Skin epidermis (tissue), 12 donors: Measurements from ENCODE around the gene CLTC.
"Not testable (repeated sequence)": the region's sequence is repeated elsewhere in the genome, so short reads cannot be mapped to it uniquely, and the experiment has no call there.

Experiments used
- H3K27ac ChIP-seq, 21 experiments: fragments of 200-600 bp; sonication (generic) in 11 of 21; one replicate each; pipeline ENCODE4 v1.5.0; 2020; ENCODE audit warnings: mild to moderate bottlenecking in 3 of 21, inconsistent platforms in 2 of 21, moderate library complexity in 2 of 21
- H3K4me3 ChIP-seq, 7 experiments: fragments of 200-600 bp; sonication (generic) in 2 of 7; one replicate each; pipeline ENCODE4 v1.5.0; 2020; ENCODE audit warnings: inconsistent platforms in 2 of 7, mild to moderate bottlenecking in 2 of 7, moderate library complexity in 1 of 7

Gene CLTC

DNA sequence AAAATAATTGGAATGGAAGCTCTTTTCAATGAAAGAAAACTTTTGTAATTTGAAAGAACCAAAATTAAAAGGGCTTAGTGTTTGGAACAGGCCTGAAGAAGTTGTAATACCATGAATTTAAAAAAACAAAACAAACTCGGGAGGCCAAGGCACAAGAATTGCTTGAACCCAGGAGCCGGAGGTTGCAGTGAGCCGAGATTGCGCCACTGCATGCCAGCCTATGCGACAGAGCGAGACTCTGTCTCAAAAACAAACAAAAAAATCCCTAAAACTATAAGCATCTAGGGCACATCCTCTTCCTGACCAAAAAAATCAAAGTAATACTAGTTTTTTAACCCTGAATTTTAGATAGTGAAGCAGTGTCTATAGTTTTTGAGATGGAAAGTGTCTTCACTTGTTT is 12.7 kb downstream of the CLTC start:
- no peak overlapping the region for H3K27ac ChIP-seq

DNA sequence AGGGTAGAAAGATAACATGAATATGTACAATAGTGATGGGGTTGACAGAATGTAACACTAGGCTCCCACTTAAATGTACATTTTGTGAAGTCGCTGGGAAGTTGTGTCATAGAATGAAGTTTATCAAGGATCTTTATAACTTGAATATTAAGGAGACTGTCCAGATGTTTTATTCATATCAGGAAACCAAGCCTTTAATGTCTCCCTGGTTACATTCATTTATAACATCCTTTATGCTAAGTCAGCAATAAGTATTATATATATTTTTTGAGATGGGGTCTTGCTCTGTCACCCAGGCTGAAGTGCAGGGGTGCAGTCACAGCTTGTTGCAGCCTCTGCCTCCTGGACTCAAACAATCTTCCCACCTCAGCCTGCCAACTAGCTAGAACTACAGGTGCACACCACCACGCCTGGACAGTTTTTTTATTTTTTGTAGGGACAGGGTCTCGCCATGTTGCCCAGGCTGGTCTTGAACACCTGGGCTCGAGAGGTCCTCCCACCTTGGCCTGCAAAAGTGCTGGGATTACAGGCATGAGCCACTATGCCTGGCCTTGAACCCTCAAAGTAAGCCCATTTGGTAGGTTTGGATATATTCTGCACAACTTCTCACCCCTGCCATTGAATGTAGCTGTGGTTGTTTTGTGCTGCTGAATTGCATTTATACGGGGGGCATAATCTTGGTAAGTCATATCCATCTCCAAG is 14.1 kb downstream of the CLTC start:
- H3K4me3 ChIP-seq: no peak overlapping the region
- peak overlapping the region in 5 of 21 experiments; percentile 4 to 53 (median 11) for H3K27ac ChIP-seq

More for the DNA sequence above, 12.7 kb downstream of the CLTC start:
- H3K4me3 ChIP-seq: no peak overlapping the region

DNA sequence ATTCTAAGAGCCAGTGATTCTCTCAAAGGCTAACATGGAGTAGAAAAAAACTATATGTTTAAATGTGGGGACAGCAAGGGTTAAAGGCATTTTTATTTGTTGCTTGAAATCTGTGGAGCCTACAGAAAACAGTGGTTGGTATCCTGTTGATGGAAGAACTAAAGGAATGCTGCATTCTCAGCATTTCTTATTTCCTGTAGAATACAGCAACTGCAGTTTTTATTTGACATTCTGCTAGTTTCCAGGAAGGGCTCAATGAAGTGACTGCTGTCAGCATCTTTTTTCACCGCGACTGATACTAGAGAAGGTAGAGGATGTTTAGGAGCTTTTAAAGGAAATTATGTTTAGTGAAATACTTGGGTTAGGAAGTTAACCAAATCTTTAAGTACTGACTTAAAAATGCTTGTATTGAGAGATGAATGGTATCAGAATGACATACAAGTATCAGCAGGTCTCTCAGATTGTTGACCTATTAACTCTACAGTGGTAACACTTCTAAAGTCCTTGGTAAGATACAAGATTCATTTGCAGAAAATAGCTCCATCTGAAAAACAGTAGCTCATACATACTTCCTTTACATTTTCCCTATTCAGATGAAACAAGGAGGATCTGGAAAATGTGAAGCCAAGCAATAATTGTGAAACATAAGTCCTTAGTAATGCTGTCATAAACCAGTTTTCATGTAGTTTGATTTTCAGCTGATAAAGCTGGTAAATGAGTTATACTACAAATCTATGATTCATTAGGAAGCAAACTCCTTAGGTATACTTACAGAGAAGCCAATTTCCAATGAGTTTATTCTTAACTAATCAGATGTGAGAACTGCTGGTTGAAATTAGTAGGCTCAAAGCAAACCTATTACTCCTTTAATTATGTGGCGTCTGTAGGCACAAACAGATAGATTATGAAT is 15.2 kb downstream of the CLTC start:
- H3K27ac ChIP-seq: peak overlapping the region in 7 of 21 experiments; percentile 2 to 53 (median 38)

DNA sequence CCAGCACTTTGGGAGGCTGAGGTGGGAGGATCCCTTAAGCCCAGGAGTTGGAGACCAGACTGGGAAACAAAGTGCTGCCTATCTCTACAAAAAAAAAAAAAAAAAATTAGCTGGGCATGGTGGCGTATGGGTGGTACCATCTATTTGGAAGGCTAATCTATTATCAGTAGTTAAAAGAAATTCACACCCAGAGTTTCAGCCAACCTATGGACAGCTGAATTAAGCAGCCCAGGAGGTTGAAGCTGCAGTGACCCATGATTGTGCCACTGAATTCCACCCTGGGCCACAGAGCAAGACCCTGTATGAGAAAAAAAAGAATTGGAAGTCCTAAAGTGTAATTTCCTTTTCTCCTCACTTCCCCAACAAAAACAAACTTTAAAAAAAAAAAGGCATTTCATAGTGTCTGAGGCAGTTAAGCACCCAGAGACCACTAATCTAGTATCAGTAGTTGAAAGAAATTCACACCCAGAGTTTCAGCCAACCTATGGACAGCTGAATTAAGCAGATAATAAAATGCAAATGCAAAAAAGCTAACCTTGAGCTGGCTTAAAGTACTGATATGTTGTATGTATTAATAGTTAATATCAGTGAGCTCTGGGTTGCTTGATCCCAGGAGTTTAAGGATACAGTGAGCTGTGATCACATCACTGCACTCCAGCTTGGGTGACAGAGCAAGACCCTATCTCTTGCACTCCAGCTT is 18.1 kb downstream of the CLTC start:
- Histone ChIP-seq H3K4me3 (no peak overlapping the region), H3K27ac (no peak overlapping the region)

More for the DNA sequence above, 15.2 kb downstream of the CLTC start:
- H3K4me3 ChIP-seq: no peak overlapping the region

DNA sequence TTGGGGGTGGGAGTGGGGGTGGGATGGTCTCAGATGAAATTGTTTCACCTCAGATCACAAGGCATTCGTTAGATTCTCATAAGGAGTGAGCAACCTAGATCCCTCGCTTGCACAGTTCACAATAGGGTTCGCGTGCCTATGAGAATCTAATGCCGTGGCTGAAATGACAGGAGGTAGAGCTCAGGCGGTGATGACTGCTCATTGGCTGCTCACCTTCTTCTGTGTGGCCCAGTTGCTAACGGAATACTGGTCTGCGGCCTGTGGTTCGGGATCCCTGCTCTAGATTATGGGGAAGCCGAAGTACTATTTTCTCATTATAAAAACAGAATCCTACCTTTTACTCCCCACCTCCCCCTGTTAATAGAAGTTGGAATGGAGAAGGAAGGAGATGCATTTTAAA is 18.9 kb downstream of the CLTC start:
- H3K27ac ChIP-seq: no peak overlapping the region

DNA sequence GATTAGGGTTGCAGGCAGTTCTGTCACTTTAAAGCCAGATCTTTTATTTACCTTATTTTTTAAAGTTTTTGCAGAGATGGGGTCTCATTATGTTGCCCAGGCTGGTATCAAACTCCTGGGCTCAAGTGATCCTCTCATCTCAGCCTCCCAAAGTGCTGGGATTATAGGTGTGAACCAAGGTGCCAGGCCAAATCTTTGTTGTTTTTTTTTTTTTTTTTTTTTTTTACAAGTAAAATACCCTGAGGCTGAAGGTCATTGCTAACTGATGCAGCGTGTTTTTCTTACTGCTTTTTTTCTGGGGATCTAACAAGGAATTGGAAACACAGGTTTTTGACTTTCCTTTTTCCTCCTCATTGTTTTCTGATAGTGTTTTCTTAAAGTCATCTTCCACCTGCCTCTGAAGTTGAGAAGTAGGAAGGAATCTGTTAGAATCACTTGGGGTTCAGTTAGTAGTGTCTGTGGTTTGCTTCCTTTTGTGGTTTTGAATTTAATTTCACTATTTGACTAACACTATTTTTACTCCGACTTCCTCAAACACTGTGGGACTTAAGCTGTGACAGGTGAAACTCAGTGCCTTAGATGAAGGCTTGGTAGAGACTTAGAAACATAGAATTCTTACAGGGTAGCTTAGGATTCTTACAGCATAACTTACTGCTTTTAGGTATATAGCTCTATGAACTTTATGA is 22.2 kb downstream of the CLTC start:
- Histone ChIP-seq H3K27ac (peak overlapping the region in 3 of 21 experiments; percentile 13 to 48 (median 38)), H3K4me3 (no peak overlapping the region)

More for the DNA sequence above, 18.9 kb downstream of the CLTC start:
- no peak overlapping the region for H3K4me3 ChIP-seq

DNA sequence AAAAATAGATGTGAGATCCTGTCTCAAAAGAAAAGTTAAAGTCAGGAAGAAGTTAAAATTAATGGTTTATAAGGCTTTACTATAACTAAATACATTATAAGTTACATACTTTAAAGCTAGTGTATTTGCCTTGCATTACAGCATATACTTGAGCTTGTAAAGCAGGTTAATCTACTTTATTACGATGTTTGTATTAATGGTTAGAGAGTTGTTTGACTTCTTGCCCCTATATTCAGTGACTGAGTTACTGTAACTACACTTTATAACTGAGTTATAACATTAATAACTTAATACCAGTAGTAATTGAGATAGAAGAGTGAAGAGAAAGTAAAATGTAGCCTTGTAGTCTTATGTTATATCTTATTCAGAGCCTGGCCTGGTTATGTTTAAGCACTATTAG is 22.9 kb downstream of the CLTC start:
- no peak overlapping the region for H3K4me3 ChIP-seq
- peak overlapping the region in 2 of 21 experiments; percentile 13 to 48 for H3K27ac ChIP-seq

DNA sequence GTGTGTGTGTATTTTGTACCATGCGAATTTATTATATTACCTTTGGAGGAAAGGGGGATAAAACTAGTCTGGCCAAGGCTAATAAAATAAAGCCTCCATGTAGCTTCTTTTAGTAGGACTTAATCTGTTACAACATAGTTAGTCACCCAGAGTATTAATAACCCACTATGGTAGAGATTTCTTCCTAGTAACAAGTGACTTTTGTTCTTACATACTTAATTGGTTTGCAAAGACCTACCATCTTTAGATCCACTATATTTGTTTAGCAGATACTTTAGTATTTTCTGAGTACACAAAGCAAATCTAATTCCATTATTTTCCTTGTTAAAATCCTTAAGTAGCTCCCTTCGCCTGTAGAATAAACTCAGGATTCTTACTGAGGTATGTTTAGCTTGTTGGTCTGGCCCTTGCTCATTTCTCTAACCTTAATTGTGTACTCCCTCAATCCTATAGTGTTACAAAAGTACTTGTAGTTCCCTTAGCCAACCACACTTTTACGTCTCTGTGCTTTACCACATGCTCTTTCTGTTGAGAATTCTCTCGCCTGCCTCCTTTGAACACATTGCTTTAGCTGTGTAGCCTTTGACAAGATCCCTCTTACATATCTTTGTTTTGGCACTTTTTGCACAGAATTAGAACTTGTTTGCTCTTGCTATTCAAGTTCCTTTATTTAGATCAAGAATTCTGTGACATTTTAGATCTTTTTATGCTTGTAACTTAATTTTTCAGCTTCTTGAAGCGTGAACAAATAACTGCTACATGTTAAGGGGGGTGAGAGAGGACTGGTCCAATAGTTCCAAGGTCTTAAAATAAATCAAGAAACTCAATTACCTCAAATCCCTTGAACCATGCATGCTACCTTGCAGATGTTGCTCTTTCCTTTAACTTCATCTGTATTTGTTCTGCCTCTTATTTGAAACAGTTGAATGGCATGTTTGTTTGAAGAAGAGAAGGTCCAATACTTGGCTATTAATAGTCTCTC is 23.8 kb downstream of the CLTC start:
- no peak overlapping the region for H3K4me3 ChIP-seq
- H3K27ac ChIP-seq: no peak overlapping the region

DNA sequence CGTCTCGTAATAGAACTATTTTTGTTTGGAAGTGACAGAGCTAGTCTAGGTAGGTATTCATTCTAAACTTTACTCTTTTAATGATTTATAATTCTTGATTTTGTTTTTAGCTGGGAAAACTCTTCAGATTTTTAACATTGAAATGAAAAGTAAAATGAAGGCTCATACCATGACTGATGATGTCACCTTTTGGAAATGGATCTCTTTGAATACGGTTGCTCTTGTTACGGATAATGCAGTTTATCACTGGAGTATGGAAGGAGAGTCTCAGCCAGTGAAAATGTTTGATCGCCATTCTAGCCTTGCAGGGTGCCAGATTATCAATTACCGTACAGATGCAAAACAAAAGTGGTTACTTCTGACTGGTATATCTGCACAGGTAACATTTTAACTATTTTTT is 27.6 kb downstream of the CLTC start:
- Histone ChIP-seq H3K4me3 (no peak overlapping the region), H3K27ac (no peak overlapping the region)

DNA sequence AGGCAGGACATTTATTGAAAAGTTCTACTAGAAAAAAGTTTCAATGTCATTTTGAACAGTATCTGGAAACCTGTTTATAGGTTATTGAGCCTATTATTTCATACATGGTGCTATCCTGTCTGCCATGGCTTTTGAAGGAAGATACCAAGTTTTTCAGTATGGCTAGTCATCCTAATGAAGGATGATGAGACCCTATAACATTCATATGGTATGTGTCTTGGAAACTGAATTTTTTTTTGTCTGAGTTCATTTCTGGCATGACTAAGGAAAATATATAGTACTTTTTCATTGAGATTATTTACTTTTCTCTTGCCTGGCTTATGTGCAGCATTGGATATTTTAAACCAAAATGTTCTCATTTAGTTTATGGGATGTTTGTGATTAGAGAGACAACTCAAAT is 30.2 kb downstream of the CLTC start:
- Histone ChIP-seq H3K27ac (no peak overlapping the region), H3K4me3 (no peak overlapping the region)

DNA sequence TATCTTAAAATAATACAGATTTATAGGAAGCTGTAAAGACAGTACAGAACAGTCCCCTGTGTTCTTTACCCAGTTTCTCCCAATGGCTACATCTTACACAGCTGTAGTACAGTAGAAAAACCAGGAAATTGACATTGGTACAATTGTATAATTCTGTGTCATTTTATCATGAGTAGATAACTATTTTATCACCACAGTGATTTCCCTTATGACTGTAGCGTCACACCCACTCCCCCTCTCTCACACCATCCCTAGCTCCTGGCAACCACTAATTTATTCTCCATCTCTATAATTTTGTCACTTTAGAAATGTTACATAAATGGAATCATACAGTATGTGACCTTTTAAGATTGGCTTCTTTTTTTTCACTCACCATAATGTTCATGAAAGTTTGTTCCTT is 30.9 kb downstream of the CLTC start:
- Histone ChIP-seq H3K27ac (no peak overlapping the region), H3K4me3 (no peak overlapping the region)

DNA sequence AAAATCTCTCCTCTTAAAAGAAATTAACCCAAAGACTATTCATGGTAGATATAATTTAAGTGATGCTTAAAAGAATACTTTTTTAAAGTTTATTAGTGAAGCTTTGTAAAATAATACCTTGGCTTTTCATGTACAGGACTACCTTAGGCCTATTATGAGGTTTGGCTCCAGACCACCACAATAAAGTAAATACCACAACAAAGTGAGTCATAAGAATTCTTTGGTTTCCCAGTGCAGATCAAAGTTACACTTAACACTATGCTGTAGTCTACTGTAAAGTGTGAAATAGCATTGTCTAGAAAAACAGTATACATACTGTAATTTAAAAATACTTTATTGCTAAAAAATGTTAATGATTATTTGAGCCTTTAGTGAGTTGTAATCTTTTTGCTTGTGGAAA is 31.7 kb downstream of the CLTC start:
- Histone ChIP-seq H3K4me3 (no peak overlapping the region), H3K27ac (no peak overlapping the region)

DNA sequence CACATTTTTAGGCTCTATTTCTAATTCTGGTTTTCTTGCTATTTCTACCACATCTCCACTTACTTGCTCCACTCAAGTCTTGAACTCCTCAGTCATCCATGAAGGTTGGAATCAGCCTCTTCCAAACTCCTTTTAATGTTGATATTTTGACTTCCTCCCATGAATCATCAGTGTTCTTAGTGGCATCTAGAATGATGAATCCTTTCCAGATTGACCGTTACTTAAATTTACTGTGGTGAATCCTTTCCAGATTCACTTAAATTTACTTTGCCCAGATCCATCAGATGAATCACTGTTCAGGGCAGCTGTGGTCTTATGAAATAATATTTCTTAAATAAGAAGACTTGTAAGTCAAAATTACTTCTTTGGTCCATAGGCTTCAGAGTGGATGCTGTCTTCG is 32.4 kb downstream of the CLTC start:
- no peak overlapping the region for H3K4me3 ChIP-seq
- no peak overlapping the region for H3K27ac ChIP-seq

DNA sequence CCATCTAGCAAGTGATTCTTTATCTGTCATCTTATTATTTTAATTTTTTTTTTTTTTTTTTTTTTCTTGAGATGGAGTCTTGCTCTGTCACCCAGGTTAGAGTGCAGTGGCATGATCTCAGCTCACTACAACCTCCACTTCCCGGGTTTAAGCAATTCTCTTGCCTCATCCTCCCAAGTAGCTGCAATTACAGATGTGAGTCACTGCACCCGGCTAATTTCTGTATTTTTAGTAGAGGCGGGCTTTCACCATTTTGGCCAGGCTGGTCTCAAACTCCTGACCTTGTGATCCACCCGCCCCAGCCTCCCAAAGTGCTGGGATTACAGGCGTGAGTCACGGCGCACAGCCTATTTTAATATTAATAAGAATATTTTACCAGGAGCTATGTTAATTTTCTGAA is 36.9 kb downstream of the CLTC start:
- H3K27ac ChIP-seq, H3K4me3 ChIP-seq: not testable (repeated sequence)

DNA sequence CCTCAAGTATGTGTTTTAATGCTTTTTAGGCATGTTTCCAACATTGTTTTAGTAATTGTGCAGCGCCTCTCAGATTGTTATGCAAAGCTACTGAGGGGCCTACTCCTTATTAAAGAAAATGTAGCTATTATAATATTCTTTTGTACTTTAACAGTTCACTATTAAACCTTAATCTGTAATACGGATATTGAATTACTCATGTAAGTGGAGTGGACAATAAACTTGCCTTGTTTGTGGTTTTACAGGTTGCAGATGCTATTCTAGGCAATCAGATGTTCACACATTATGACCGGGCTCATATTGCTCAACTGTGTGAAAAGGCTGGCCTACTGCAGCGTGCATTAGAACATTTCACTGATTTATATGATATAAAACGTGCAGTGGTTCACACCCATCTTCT is 46.5 kb downstream of the CLTC start:
- no peak overlapping the region for H3K27ac ChIP-seq
- no peak overlapping the region for H3K4me3 ChIP-seq

DNA sequence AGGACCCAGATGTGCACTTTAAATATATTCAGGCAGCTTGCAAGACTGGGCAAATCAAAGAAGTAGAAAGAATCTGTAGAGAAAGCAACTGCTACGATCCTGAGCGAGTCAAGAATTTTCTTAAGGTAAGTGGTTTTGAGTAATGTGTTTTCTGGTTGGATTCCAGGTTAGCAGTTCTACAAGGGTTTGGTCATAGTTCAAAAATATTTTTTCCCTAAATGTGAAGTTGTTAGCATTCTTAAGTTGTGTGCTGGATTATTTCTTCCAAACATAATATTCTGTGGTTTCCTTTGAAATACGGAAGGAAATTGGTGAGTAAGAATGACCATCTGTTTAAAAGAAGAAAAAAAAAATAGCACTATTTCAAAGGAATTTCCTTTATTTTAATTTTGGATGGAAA is 49.1 kb downstream of the CLTC start:
- peak overlapping the region in 6 of 21 experiments; percentile 21 to 60 (median 37) for H3K27ac ChIP-seq
- no peak overlapping the region for H3K4me3 ChIP-seq

DNA sequence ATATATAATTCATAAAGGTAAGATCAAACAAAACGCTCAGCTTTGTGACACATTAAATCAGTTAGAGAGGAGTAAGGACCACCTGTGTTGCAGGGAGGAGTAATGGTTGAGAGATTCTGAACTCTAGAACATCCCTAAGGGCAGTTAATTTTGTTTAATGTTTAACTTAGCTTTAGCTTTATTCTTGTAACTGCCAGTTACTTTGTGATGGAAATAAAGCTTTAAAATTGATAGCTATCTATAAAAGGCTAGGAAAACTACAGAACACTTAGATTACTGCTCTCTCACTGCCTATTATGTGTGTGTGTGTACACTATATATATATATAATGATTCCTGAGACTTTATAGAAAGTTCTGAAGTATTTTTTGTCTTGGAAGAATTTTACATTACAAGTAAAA is 49.7 kb downstream of the CLTC start:
- Histone ChIP-seq H3K27ac (peak overlapping the region in 6 of 21 experiments; percentile 21 to 60 (median 37)), H3K4me3 (no peak overlapping the region)

DNA sequence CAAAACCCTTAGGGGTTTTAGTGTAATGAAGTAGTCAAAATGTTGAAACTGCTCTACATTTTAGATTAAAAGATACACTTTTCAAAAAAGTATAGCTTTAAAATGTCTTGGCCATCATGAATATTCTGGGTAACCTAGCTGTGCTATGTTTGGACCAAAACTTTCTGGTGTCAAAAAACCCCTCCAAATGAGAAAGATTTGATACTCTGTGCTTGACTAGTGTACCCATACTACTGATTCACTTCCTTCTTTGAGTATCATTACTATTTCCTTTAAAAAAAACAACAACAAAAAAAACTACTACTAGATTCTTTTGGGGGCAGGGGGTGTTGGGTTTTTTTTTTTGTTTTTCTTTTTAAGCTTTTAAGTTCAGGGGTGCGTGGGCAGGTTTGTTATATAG is 50.2 kb downstream of the CLTC start:
- peak overlapping the region in 5 of 21 experiments; percentile 10 to 60 (median 21) for H3K27ac ChIP-seq
- H3K4me3 ChIP-seq: no peak overlapping the region

DNA sequence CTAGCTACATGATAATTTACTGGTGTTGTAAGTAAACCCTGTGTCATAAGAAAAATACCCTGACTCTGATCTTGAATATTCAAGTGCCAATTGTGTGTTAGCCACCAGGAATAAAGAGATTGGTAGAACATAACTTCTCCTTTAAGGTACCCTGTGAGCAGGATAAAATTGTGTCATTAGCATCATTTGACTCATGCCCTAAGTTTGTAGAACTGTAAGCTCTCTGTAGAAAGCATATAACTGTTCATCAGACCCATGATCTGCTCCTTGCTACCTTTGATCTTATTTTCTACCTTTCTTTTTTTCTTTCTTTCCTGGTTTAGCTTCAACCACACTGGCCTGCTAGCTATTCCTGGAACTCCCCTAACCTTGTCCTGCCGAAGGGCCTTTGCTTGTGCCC is 51.7 kb downstream of the CLTC start:
- Histone ChIP-seq H3K27ac (peak overlapping the region in 2 of 21 experiments; percentile 3 to 26), H3K4me3 (no peak overlapping the region)
